A549 (cell line): Measurements from ENCODE around the gene ZNF618. TPM values are rescaled to one million over a fixed set of nuclear protein-coding genes. Genes with fewer than 3 reads are reported as not detected.
A peak's percentile ranks its signal among the peaks of the same experiment; 100 is the strongest.

Source experiments
- ATAC-seq, 2 experiments: fragments of 200-7000 bp in 1 of 2; fragments of >200 bp in 1 of 2; cut with Nextera tagmentation in 1 of 2; cut with Tn5 transposase in 1 of 2; 3 replicates each; pipeline versions ENCODE4 v1.8.0 to v1.9.1; 2018 to 2020; ENCODE audit warnings: mild to moderate bottlenecking in 1 of 2, moderate library complexity in 1 of 2
- CTCF ChIA-PET: fragments of 300-600 bp; sonication (Branson Sonifier 250); formaldehyde crosslinking; extraction: SDS; loops from one replicate; lab custom pipeline; 2021; ENCODE audit warnings: antibody characterized with exemption, inconsistent platforms; lab: Yijun Ruan, JAX
- POLR2A ChIA-PET: fragments of 350-600 bp; formaldehyde crosslinking; extraction: SDS; loops from one replicate; lab custom pipeline; 2021; ENCODE audit warnings: antibody characterized with exemption, inconsistent platforms; lab: Yijun Ruan, JAX
- DNase-seq, 2 experiments: peaks; one replicate each; pipeline versions ENCODE4 v3.0.0 to v3.0.0-alpha.2; 2011 to 2016; ENCODE audit warnings: low read depth in 1 of 2, low spot score in 1 of 2
- FAIRE-seq: peaks from 2 replicates; lab custom pipeline; 2011; peaks lifted over from hg19 to GRCh38; lab: Jason Lieb, UNC
- H3K27ac ChIP-seq, 2 experiments: fragments of >200 bp; sonication (Bioruptor Twin); formaldehyde crosslinking; 3 replicates each; pipeline ENCODE4 v1.5.1; 2016 to 2017
- H3K4me1 ChIP-seq: fragments of >200 bp; sonication (Bioruptor Twin); formaldehyde crosslinking; 3 replicates; pipeline ENCODE4 v1.6.1; 2016
- H3K4me2 ChIP-seq: fragments of >200 bp; sonication (Bioruptor Twin); formaldehyde crosslinking; 3 replicates; pipeline ENCODE4 v1.6.1; 2016
- H3K4me3 ChIP-seq: fragments of >200 bp; sonication (Bioruptor Twin); formaldehyde crosslinking; 3 replicates; pipeline ENCODE4 v1.5.1; 2016
- H3K9me3 ChIP-seq: fragments of >200 bp; sonication (Bioruptor Twin); formaldehyde crosslinking; 3 replicates; pipeline ENCODE4 v1.6.1; 2016
- ATOH8 ChIP-seq: fragments of 250-450 bp; sonication (Bioruptor Pico); IDR thresholded peaks from 2 replicates; pipeline ENCODE4 v1.5.0; 2020; ENCODE audit warnings: low read depth, mild to moderate bottlenecking, moderate library complexity
- CBX8 ChIP-seq: fragments of 200-600 bp; sonication (generic); IDR thresholded peaks from 2 replicates; pipeline ENCODE4 v1.6.1; 2016
- CHD2 ChIP-seq: fragments of 150-350 bp; IDR thresholded peaks from 2 replicates; pipeline ENCODE4 v1.6.1; 2014; ENCODE audit warnings: low read length; ENCODE audit not compliant: partially characterized antibody
- CHD4 ChIP-seq: fragments of 200-600 bp; sonication (generic); IDR thresholded peaks from 2 replicates; pipeline ENCODE4 v1.6.1; 2016; ENCODE audit warnings: antibody characterized with exemption, mild to moderate bottlenecking, borderline replicate concordance
- EP300 ChIP-seq, 2 experiments: fragments of >200 bp; sonication (Bioruptor Twin); formaldehyde crosslinking; IDR thresholded peaks; 2 replicates in 1 of 2; 3 replicates in 1 of 2; pipeline ENCODE4 v1.6.1; 2016 to 2017
- FOSB ChIP-seq: fragments of 250-450 bp; sonication (Bioruptor Pico); IDR thresholded peaks from 2 replicates; pipeline ENCODE4 v1.5.0; 2020; ENCODE audit warnings: mild to moderate bottlenecking, moderate library complexity
- FOSL2 ChIP-seq, 2 experiments: fragments of 450-650 bp in 1 of 2; fragments of >200 bp in 1 of 2; sonication (Bioruptor Twin) in 1 of 2; formaldehyde crosslinking; IDR thresholded peaks; 2 replicates each; pipeline versions ENCODE4 v1.5.0 to v1.6.1; 2016 to 2020; ENCODE audit warnings: mild to moderate bottlenecking in 1 of 2, moderate library complexity in 1 of 2
- GATA3 ChIP-seq: IDR thresholded peaks from 2 replicates; pipeline ENCODE4 v1.6.1; 2012; ENCODE audit warnings: borderline replicate concordance
- HEYL ChIP-seq: fragments of 250-450 bp; sonication (Bioruptor Pico); IDR thresholded peaks from 2 replicates; pipeline ENCODE4 v1.8.0; 2021; ENCODE audit warnings: mild to moderate bottlenecking, moderate library complexity
- HOXB13 ChIP-seq: fragments of 250-450 bp; sonication (Bioruptor Pico); IDR thresholded peaks from 2 replicates; pipeline ENCODE4 v1.5.0; 2020; ENCODE audit warnings: low read depth, mild to moderate bottlenecking, moderate library complexity
- JUN ChIP-seq, 2 experiments: fragments of >200 bp; sonication (Bioruptor Twin); formaldehyde crosslinking; IDR thresholded peaks; 2 replicates in 1 of 2; 3 replicates in 1 of 2; pipeline ENCODE4 v1.6.1; 2016 to 2017
- JUNB ChIP-seq: fragments of >200 bp; sonication (Bioruptor Twin); formaldehyde crosslinking; IDR thresholded peaks from 2 replicates; pipeline ENCODE4 v1.6.1; 2016
- KDM1A ChIP-seq: fragments of 200-600 bp; sonication (generic); IDR thresholded peaks from 2 replicates; pipeline ENCODE4 v1.6.1; 2016; ENCODE audit warnings: low read depth, mild to moderate bottlenecking
- MAFK ChIP-seq: fragments of 450-650 bp; IDR thresholded peaks from 2 replicates; pipeline ENCODE4 v1.6.1; 2014; ENCODE audit not compliant: partially characterized antibody
- NFE2L2 ChIP-seq: fragments of 150-350 bp; conservative IDR thresholded peaks from 2 replicates; pipeline ENCODE4 v1.6.1; 2014; ENCODE audit warnings: low read length
- NPAS2 ChIP-seq: fragments of 250-450 bp; sonication (Bioruptor Pico); IDR thresholded peaks from 2 replicates; pipeline ENCODE4 v1.8.0; 2022; ENCODE audit warnings: mild to moderate bottlenecking, moderate library complexity, borderline replicate concordance
- NR3C1 ChIP-seq: fragments of >200 bp; sonication (Bioruptor Twin); formaldehyde crosslinking; IDR thresholded peaks from 3 replicates; pipeline ENCODE4 v1.6.1; 2017
- PBX3 ChIP-seq: IDR thresholded peaks from 2 replicates; pipeline ENCODE4 v1.6.1; 2012
- POLR2AphosphoS2 ChIP-seq: conservative IDR thresholded peaks from 2 replicates; pipeline ENCODE4 v1.6.1; 2012; ENCODE audit warnings: low read length, improper control_type of control experiment, inconsistent platforms
- RARB ChIP-seq: fragments of 250-450 bp; sonication (Bioruptor Pico); IDR thresholded peaks from 2 replicates; pipeline ENCODE4 v1.8.0; 2021; ENCODE audit warnings: mild to moderate bottlenecking, moderate library complexity
- SMC3 ChIP-seq: fragments of >200 bp; sonication (Bioruptor Twin); formaldehyde crosslinking; IDR thresholded peaks from 3 replicates; pipeline ENCODE4 v1.6.1; 2018; ENCODE audit warnings: inconsistent platforms
- WGBS: methylation state at CpG from one replicate; pipeline ENCODE4 v1.1.6; 2017; ENCODE audit errors: missing lambda C conversion rate; 5-methylcytosine and 5-hydroxymethylcytosine counted together
- polyA plus RNA-seq, 4 experiments: library from polyadenylated mRNA; depleted of rRNA in 3 of 4; stranded (reverse); fragments of >200 nt; fragmentation: RNase III in 1 of 4; extraction: RNeasy Plus Mini Kit Qiagen cat#74134 plus additional on column Dnase treatment in 1 of 4; gene quantifications; 2 replicates in 3 of 4; 3 replicates in 1 of 4; pipeline ENCODE4 v1.2.3, GENCODE V29; 2011 to 2017
- TF ChIP-seq, protein P1 (sequence below): fragments of 150-350 bp; IDR thresholded peaks from 2 replicates; pipeline ENCODE4 v1.6.1; 2014; ENCODE audit warnings: low read depth, mild to moderate bottlenecking, low read length
- TF ChIP-seq, protein P2 (sequence below): fragments of 450-650 bp; IDR thresholded peaks from 2 replicates; pipeline ENCODE4 v1.6.1; 2014; ENCODE audit warnings: antibody characterized with exemption
- TF ChIP-seq, protein P3 (sequence below): fragments of >200 bp; sonication (Bioruptor Twin); formaldehyde crosslinking; IDR thresholded peaks from 3 replicates; pipeline ENCODE4 v1.5.1; 2016
- TF ChIP-seq, protein P4 (sequence below): fragments of 250-450 bp; sonication (Bioruptor Pico); IDR thresholded peaks from 2 replicates; pipeline ENCODE4 v1.5.0; 2021; ENCODE audit warnings: mild to moderate bottlenecking, moderate library complexity, borderline replicate concordance

The ZNF618 gene
- polyA plus RNA-seq, 2 of the 4 experiments (the other 2 are of a cell fraction) = 9.0 to 10.0 TPM

GRCh38 chr9:113828221-113828620 lies 47.9 kb upstream of the ZNF618 start:
- no peak for ATAC-seq
- 17% methylated on average over 1 of the region's 1 CpG for WGBS
- no peak for DNase-seq
- ChIA-PET POLR2A (no interaction called here), CTCF (no interaction called here)
- TF ChIP-seq, protein P1, sequence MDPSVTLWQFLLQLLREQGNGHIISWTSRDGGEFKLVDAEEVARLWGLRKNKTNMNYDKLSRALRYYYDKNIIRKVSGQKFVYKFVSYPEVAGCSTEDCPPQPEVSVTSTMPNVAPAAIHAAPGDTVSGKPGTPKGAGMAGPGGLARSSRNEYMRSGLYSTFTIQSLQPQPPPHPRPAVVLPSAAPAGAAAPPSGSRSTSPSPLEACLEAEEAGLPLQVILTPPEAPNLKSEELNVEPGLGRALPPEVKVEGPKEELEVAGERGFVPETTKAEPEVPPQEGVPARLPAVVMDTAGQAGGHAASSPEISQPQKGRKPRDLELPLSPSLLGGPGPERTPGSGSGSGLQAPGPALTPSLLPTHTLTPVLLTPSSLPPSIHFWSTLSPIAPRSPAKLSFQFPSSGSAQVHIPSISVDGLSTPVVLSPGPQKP = no peak
- no peak for TF ChIP-seq CBX8
- TF ChIP-seq FOSB (CRISPR knock-in tag) = no peak
- TF ChIP-seq ATOH8 = no peak
- TF ChIP-seq PBX3 = no peak
- TF ChIP-seq FOSL2 (IDR thresholded peaks at IDR 0.05) = no peak
- TF ChIP-seq FOSL2 (CRISPR knock-in tag; IDR thresholded peaks at IDR 0.05) = no peak
- no peak for TF ChIP-seq HOXB13
- no peak for TF ChIP-seq JUN (IDR thresholded peaks at IDR 0.05)
- TF ChIP-seq RARB (CRISPR knock-in tag) = no peak
- TF ChIP-seq SMC3 = no peak
- no peak for TF ChIP-seq EP300 (IDR thresholded peaks at IDR 0.05)
- TF ChIP-seq GATA3 = no peak
- no peak for TF ChIP-seq HEYL (CRISPR knock-in tag)
- Histone ChIP-seq H3K4me1 (no peaks in the 10 kb centered on the region), H3K9me3 (peaks cover 22% of the 10 kb centered on the region; the same call in 2 of the 3 replicates), H3K4me2 (no peak overlapping the region), H3K27ac (no peak overlapping the region), H3K4me3 (no peak overlapping the region)
- no peak for FAIRE-seq

GRCh38 chr9:113837334-113837733 lies 38.8 kb upstream of the ZNF618 start:
- WGBS = 92% methylated on average over 3 of the region's 3 CpGs
- Histone ChIP-seq H3K4me3 (no peak overlapping the region), H3K9me3 (peaks cover 14% of the 10 kb centered on the region; the same call in 2 of the 3 replicates), H3K4me1 (no peaks in the 10 kb centered on the region), H3K27ac (no peak overlapping the region), H3K4me2 (no peak overlapping the region)
- no peak for DNase-seq
- ChIA-PET CTCF (interaction anchor here (0.8 to 1.4 kb wide), 2 partner anchors 29 to 155 kb away, joined by 3 read pairs; no protein-coding TSS in a partner anchor), POLR2A (no interaction called here)
- no peak for ATAC-seq
- TF ChIP-seq JUNB = no peak
- no peak for TF ChIP-seq CHD2
- TF ChIP-seq, protein P1 = no peak
- peak; percentile 47 for TF ChIP-seq MAFK
- TF ChIP-seq NPAS2 = no peak
- TF ChIP-seq, protein P2, sequence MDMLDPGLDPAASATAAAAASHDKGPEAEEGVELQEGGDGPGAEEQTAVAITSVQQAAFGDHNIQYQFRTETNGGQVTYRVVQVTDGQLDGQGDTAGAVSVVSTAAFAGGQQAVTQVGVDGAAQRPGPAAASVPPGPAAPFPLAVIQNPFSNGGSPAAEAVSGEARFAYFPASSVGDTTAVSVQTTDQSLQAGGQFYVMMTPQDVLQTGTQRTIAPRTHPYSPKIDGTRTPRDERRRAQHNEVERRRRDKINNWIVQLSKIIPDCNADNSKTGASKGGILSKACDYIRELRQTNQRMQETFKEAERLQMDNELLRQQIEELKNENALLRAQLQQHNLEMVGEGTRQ = no peak
- FAIRE-seq = no peak

DNA sequence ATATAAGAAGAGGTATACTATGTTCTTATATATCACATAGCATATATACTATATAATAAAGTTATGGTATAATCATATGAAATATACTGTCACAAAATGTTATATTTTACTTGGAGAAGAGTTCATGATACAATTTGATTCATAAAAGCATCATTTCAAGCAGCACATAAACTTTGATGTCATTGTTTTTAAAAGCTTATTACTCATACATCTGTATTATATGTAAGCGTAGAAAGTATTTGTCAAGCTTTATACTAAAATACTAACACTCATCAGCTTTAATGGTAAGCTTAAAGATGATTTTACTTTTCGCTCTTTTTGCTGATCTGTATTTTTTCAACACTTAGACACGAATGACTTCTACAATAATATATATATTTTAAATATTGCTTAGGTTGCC lies 34.0 kb upstream of the ZNF618 start:
- Histone ChIP-seq H3K4me2 (no peak overlapping the region), H3K9me3 (peaks cover 11% of the 10 kb centered on the region; the same call in 1 of the 3 replicates), H3K27ac (no peak overlapping the region), H3K4me3 (no peak overlapping the region), H3K4me1 (no peaks in the 10 kb centered on the region)
- ATAC-seq (no peak), FAIRE-seq (no peak), DNase-seq (no peak)
- WGBS = 60% methylated on average over 3 of the region's 3 CpGs
- ChIA-PET POLR2A (no interaction called here), CTCF (interaction anchor here (1.6 to 3.3 kb wide), 2 partner anchors 34 to 121 kb away, joined by 3 to 10 read pairs; no protein-coding TSS in a partner anchor)
- TF ChIP-seq POLR2AphosphoS2 = no peak
- no peak for TF ChIP-seq KDM1A
- TF ChIP-seq CHD4 = no peak
- no peak for TF ChIP-seq JUNB
- TF ChIP-seq, protein P3, sequence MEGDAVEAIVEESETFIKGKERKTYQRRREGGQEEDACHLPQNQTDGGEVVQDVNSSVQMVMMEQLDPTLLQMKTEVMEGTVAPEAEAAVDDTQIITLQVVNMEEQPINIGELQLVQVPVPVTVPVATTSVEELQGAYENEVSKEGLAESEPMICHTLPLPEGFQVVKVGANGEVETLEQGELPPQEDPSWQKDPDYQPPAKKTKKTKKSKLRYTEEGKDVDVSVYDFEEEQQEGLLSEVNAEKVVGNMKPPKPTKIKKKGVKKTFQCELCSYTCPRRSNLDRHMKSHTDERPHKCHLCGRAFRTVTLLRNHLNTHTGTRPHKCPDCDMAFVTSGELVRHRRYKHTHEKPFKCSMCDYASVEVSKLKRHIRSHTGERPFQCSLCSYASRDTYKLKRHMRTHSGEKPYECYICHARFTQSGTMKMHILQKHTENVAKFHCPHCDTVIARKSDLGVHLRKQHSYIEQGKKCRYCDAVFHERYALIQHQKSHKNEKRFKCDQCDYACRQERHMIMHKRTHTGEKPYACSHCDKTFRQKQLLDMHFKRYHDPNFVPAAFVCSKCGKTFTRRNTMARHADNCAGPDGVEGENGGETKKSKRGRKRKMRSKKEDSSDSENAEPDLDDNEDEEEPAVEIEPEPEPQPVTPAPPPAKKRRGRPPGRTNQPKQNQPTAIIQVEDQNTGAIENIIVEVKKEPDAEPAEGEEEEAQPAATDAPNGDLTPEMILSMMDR = no peak
- TF ChIP-seq, protein P2 = no peak
- TF ChIP-seq SMC3 = no peak
- TF ChIP-seq HEYL (CRISPR knock-in tag) = no peak
- TF ChIP-seq, protein P4, sequence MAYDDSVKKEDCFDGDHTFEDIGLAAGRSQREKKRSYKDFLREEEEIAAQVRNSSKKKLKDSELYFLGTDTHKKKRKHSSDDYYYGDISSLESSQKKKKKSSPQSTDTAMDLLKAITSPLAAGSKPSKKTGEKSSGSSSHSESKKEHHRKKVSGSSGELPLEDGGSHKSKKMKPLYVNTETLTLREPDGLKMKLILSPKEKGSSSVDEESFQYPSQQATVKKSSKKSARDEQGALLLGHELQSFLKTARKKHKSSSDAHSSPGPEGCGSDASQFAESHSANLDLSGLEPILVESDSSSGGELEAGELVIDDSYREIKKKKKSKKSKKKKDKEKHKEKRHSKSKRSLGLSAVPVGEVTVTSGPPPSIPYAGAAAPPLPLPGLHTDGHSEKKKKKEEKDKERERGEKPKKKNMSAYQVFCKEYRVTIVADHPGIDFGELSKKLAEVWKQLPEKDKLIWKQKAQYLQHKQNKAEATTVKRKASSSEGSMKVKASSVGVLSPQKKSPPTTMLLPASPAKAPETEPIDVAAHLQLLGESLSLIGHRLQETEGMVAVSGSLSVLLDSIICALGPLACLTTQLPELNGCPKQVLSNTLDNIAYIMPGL (CRISPR knock-in tag) = no peak
- no peak for TF ChIP-seq NFE2L2
- TF ChIP-seq EP300 (IDR thresholded peaks at IDR 0.05) = no peak
- no peak for TF ChIP-seq NR3C1
- no peak for TF ChIP-seq GATA3
